HepG2 (cell line): ENCODE results near the gene UNC5CL. TPM values are rescaled to one million over a fixed set of nuclear protein-coding genes. Genes with fewer than 3 reads are reported as not detected.

Experiments used
- ATAC-seq: fragments of 200-7000 bp; cut with Tn5 transposase; 3 replicates; pipeline ENCODE4 v1.9.1; 2020; ENCODE audit warnings: mild to moderate bottlenecking, moderate library complexity
- Bru-seq: library from RNA; stranded (reverse); fragments of 400-500 nt; gene quantifications from one replicate; lab custom pipeline; 2021; lab: Mats Ljungman, UMichigan
- BruChase-seq, 2 experiments: library from RNA; stranded (reverse); fragments of 400-500 nt; gene quantifications; one replicate each; lab custom pipeline; 2021; lab: Mats Ljungman, UMichigan
- BruUV-seq: library from RNA; stranded (reverse); fragments of 400-500 nt; replicated peaks from 2 replicates; lab custom pipeline; 2021; lab: Mats Ljungman, UMichigan
- CTCF ChIA-PET: fragments of 300-600 bp; formaldehyde crosslinking; extraction: SDS; loops from one replicate; lab custom pipeline; 2021; ENCODE audit warnings: low total read pairs, inconsistent platforms, low intra/inter-chr PET ratio; lab: Yijun Ruan, JAX
- POLR2A ChIA-PET: fragments of 350-600 bp; sonication (Branson Sonifier 250); formaldehyde crosslinking; loops from one replicate; lab custom pipeline; 2020; ENCODE audit warnings: antibody characterized with exemption, inconsistent platforms; lab: Yijun Ruan, JAX
- DNase-seq: peaks from one replicate; pipeline ENCODE4 v3.0.0-alpha.2; 2015; ENCODE audit warnings: low spot score
- FAIRE-seq: peaks from 3 replicates; lab custom pipeline; 2011; peaks lifted over from hg19 to GRCh38; lab: Jason Lieb, UNC
- H2AFZ ChIP-seq: one replicate; pipeline ENCODE4 v1.6.1; 2011; ENCODE audit warnings: low read length, inconsistent platforms
- H3K27ac ChIP-seq: fragments of 300-600 bp; 3 replicates; pipeline ENCODE4 v1.8.0; 2011; ENCODE audit warnings: mixed run types, mild to moderate bottlenecking, mixed read lengths, low read length, inconsistent platforms; ENCODE audit not compliant: insufficient read depth; ENCODE audit errors: extremely low read length
- H3K27me3 ChIP-seq, 2 experiments: fragments of 200-600 bp in 1 of 2; 2 replicates in 1 of 2; 3 replicates in 1 of 2; pipeline versions ENCODE4 v1.6.0 to v1.8.0; 2011; ENCODE audit warnings: low read length in 2 of 2, mild to moderate bottlenecking in 2 of 2, moderate library complexity in 2 of 2, inconsistent platforms in 1 of 2; ENCODE audit not compliant: insufficient read depth in 2 of 2, control insufficient read depth in 1 of 2
- H3K36me3 ChIP-seq, 2 experiments: fragments of 200-600 bp in 1 of 2; replicated peaks in 1 of 2; 2 replicates in 1 of 2; 3 replicates in 1 of 2; pipeline versions ENCODE4 v1.5.1 to v1.8.0; 2011; ENCODE audit warnings: low read length in 2 of 2, inconsistent platforms in 1 of 2; ENCODE audit not compliant: insufficient read depth in 2 of 2, control insufficient read depth in 1 of 2
- H3K4me1 ChIP-seq: 2 replicates; pipeline ENCODE4 v1.5.1; 2012; ENCODE audit warnings: low read length, inconsistent platforms; ENCODE audit not compliant: insufficient read depth
- H3K4me2 ChIP-seq: 2 replicates; pipeline ENCODE4 v1.6.0; 2011; ENCODE audit warnings: low read depth, low read length, inconsistent platforms
- H3K4me3 ChIP-seq, 3 experiments: fragments of 200-600 bp in 1 of 3; sonication (generic), shearing (Covaris generic) in 1 of 3; replicated peaks in 1 of 3; 2 replicates each; pipeline ENCODE4 v1.5.1; 2011 to 2016; ENCODE audit warnings: low read length in 3 of 3, inconsistent platforms in 2 of 3, low read depth in 2 of 3, mild to moderate bottlenecking in 2 of 3, control low read depth in 1 of 3, mixed read lengths in 1 of 3; ENCODE audit not compliant: insufficient read depth in 1 of 3
- H3K79me2 ChIP-seq: one replicate; pipeline ENCODE4 v1.6.1; 2011; ENCODE audit warnings: low read length, inconsistent platforms; ENCODE audit not compliant: insufficient read depth
- H3K9ac ChIP-seq: 2 replicates; pipeline ENCODE4 v1.6.0; 2011; ENCODE audit warnings: mild to moderate bottlenecking, low read depth, low read length, inconsistent platforms; ENCODE audit not compliant: insufficient read depth
- H3K9me3 ChIP-seq: 2 replicates; pipeline ENCODE4 v1.5.1; 2012; ENCODE audit warnings: mild to moderate bottlenecking, low read length
- H4K20me1 ChIP-seq: 2 replicates; pipeline ENCODE4 v1.6.0; 2011; ENCODE audit warnings: inconsistent platforms, mild to moderate bottlenecking, low read length, moderate library complexity; ENCODE audit not compliant: insufficient read depth
- E2F2 ChIP-seq: sonication (generic); formaldehyde crosslinking; IDR thresholded peaks from 2 replicates; pipeline ENCODE4 v1.4.0; 2020; ENCODE audit warnings: missing genetic modification reagents, borderline replicate concordance
- FLYWCH1 ChIP-seq: sonication (generic); formaldehyde crosslinking; IDR thresholded peaks from 2 replicates; pipeline ENCODE4 v1.8.1; 2023; ENCODE audit warnings: mild to moderate bottlenecking, missing genetic modification reagents
- GMEB1 ChIP-seq: sonication (generic); formaldehyde crosslinking; IDR thresholded peaks from 2 replicates; pipeline ENCODE4 v1.5.1; 2020; ENCODE audit warnings: missing genetic modification reagents, mild to moderate bottlenecking, borderline replicate concordance
- RBM39 ChIP-seq: fragments of 200-400 bp; formaldehyde crosslinking; IDR thresholded peaks from one replicate; pipeline ENCODE4 v1.6.1; 2018; ENCODE audit warnings: antibody characterized with exemption, mild to moderate bottlenecking, low read depth, low read length; ENCODE audit not compliant: poor library complexity, severe bottlenecking
- REPIN1 ChIP-seq: sonication (generic); formaldehyde crosslinking; IDR thresholded peaks from 2 replicates; pipeline ENCODE4 v1.8.0; 2022; ENCODE audit warnings: missing genetic modification reagents, low read depth, mild to moderate bottlenecking, borderline replicate concordance
- STAG1 ChIP-seq: sonication (generic); formaldehyde crosslinking; IDR thresholded peaks from 2 replicates; pipeline ENCODE4 v1.4.0; 2020; ENCODE audit warnings: missing genetic modification reagents
- XRCC5 ChIP-seq: fragments of 200-400 bp; formaldehyde crosslinking; optimal IDR thresholded peaks from 2 replicates; pipeline ENCODE3; 2017; ENCODE audit warnings: mild to moderate bottlenecking, low read length
- YEATS4 ChIP-seq: sonication (generic); formaldehyde crosslinking; IDR thresholded peaks from 2 replicates; pipeline ENCODE4 v1.4.0; 2020; ENCODE audit warnings: missing genetic modification reagents, borderline replicate concordance
- ZFP82 ChIP-seq: sonication (generic); formaldehyde crosslinking; IDR thresholded peaks from 2 replicates; pipeline ENCODE4 v1.5.1; 2020; ENCODE audit warnings: mild to moderate bottlenecking, missing genetic modification reagents, borderline replicate concordance
- ZNF12 ChIP-seq: sonication (generic); formaldehyde crosslinking; IDR thresholded peaks from 2 replicates; pipeline ENCODE4 v1.5.0; 2020; ENCODE audit warnings: missing genetic modification reagents
- ZNF672 ChIP-seq: sonication (generic); formaldehyde crosslinking; IDR thresholded peaks from 2 replicates; pipeline ENCODE4 v1.8.1; 2022; ENCODE audit warnings: missing genetic modification reagents
- ZNF713 ChIP-seq: sonication (generic); formaldehyde crosslinking; IDR thresholded peaks from 2 replicates; pipeline ENCODE4 v1.4.0; 2020; ENCODE audit warnings: mild to moderate bottlenecking, missing genetic modification reagents
- WGBS: methylation state at CpG from one replicate; pipeline ENCODE4 v1.1.6; 2017; ENCODE audit warnings: low lambda C conversion rate; 5-methylcytosine and 5-hydroxymethylcytosine counted together
- in situ Hi-C: cut with HindIII; loops from 2 replicates; pipeline ENCODE4 v1.10.0; 2017; ENCODE audit warnings: low pct_unique_long_range_greater_than_20kb; ENCODE audit not compliant: extremely low pct_ligation_motif_present
- intact Hi-C: fragments of 100-400 bp; cut with micrococcal nuclease; formaldehyde crosslinking; loops from one replicate; pipeline ENCODE4 v1.10.0; 2022; ENCODE audit not compliant: unreplicated experiment
- long read RNA-seq, 2 experiments: library from RNA in 1 of 2; library from polyadenylated mRNA in 1 of 2; stranded (forward) in 1 of 2; unstranded in 1 of 2; transcript quantifications; one replicate each; pipeline ENCODE4 v2.0.0, GENCODE V29; 2019 to 2022
- polyA minus RNA-seq, 3 experiments: library from RNA; depleted of rRNA, polyadenylated mRNA; stranded (reverse); fragments of >200 nt; gene quantifications; 2 replicates each; pipeline ENCODE4 v1.2.3, GENCODE V29; 2011; ENCODE audit warnings: low replicate concordance in 1 of 3
- polyA plus RNA-seq, 8 experiments: library from polyadenylated mRNA; depleted of rRNA in 3 of 8; stranded (reverse) in 7 of 8; unstranded in 1 of 8; fragments of >200 nt; fragmentation: Illumina TruSeq in 4 of 8; extraction: Trizol in 4 of 8; gene quantifications; 2 replicates each; pipeline versions ENCODE4 v1.2.1 to v1.2.3, GENCODE V29; 2011 to 2016; ENCODE audit warnings: low read depth in 4 of 8, missing spikeins in 1 of 8, mixed read lengths in 1 of 8; ENCODE audit not compliant: insufficient read depth in 1 of 8
- total RNA-seq, 5 experiments: library from RNA; depleted of rRNA; stranded (reverse); fragments of >200 nt; fragmentation: Illumina TruSeq; extraction: Trizol; gene quantifications; 2 replicates each; pipeline ENCODE4 v1.2.3, GENCODE V29; 2016; ENCODE audit warnings: low read depth in 1 of 5

UNC5CL gene
- total RNA-seq (2016; rRNA removed; fragmentation: Illumina TruSeq; extraction: Trizol) (0.87 and 2.4 TPM in 2 replicates), polyA plus RNA-seq (2011; rRNA removed) (2.5 TPM in 2 replicates), polyA minus RNA-seq (2011; rRNA and poly(A)+ RNA removed; ENCODE audit: low replicate concordance) (1.6 TPM in 1 of 2 replicates, not detected in the other), Bru-seq, nascent RNA (percentile 68 among the genes with signal in this experiment), BruChase-seq, experiment 1, labeled RNA remaining after a 6-hour chase (percentile 76 among the genes with signal in this experiment), BruChase-seq, experiment 2, labeled RNA remaining after a 2-hour chase (percentile 86 among the genes with signal in this experiment)
- total RNA-seq (2016; cell fraction: cytosol; rRNA removed; fragmentation: Illumina TruSeq; extraction: Trizol; ENCODE audit: low read depth) = 0.26 and 0.30 TPM in 2 replicates
- total RNA-seq (2016; cell fraction: insoluble cytoplasmic fraction; rRNA removed; fragmentation: Illumina TruSeq; extraction: Trizol) = 1.1 and 2.3 TPM in 2 replicates
- total RNA-seq (2016; cell fraction: membrane; rRNA removed; fragmentation: Illumina TruSeq; extraction: Trizol) = 0.55 and 0.80 TPM in 2 replicates
- 3.5 and 4.1 TPM in 2 replicates for total RNA-seq (2016; cell fraction: nucleus; rRNA removed; fragmentation: Illumina TruSeq; extraction: Trizol)
- 1.00 and 1.4 TPM in 2 replicates for polyA plus RNA-seq (2011; cell fraction: cytosol; rRNA removed)
- 15.4 and 20.4 TPM in 2 replicates for polyA plus RNA-seq (2011; cell fraction: nucleus; rRNA removed)
- 2.4 and 2.5 TPM in 2 replicates for polyA plus RNA-seq (2012)
- polyA plus RNA-seq (2016; cell fraction: cytosol; fragmentation: Illumina TruSeq; extraction: Trizol; ENCODE audit: low read depth) = 0.23 and 0.29 TPM in 2 replicates
- 0.71 and 0.86 TPM in 2 replicates for polyA plus RNA-seq (2016; cell fraction: insoluble cytoplasmic fraction; fragmentation: Illumina TruSeq; extraction: Trizol; ENCODE audit: low read depth)
- polyA plus RNA-seq (2016; cell fraction: membrane; fragmentation: Illumina TruSeq; extraction: Trizol; ENCODE audit: low read depth) = 0.43 and 0.89 TPM in 2 replicates
- polyA plus RNA-seq (2016; cell fraction: nucleus; fragmentation: Illumina TruSeq; extraction: Trizol; ENCODE audit: insufficient read depth, low read depth) = 9.8 and 11.9 TPM in 2 replicates
- polyA minus RNA-seq (2011; cell fraction: cytosol; rRNA and poly(A)+ RNA removed) = 0.35 TPM in 1 of 2 replicates, not detected in the other
- 2.5 and 4.4 TPM in 2 replicates for polyA minus RNA-seq (2011; cell fraction: nucleus; rRNA and poly(A)+ RNA removed)
- long read RNA-seq, experiment 1, partial matches to known transcripts = 0 of 1 reads
- long read RNA-seq, experiment 1, other reads (novel, unspliced or antisense) = 1 of 1 reads
- long read RNA-seq, experiment 2, partial matches to known transcripts = 0 of 3 reads
- long read RNA-seq, experiment 2, other reads (novel, unspliced or antisense) = 3 of 3 reads

- Histone ChIP-seq H3K27me3 (no peaks in the 10 kb centered on the region), H3K9me3 (no peaks in the 10 kb centered on the region), H3K36me3 (no peaks in the 10 kb centered on the region), H3K9ac (peak within 1 kb of the TSS; percentile 73), H2AFZ (no peak within 1 kb of the TSS), H3K79me2 (no peaks in the 10 kb centered on the region), H3K27ac (peak within 1 kb of the TSS; percentile 94), H4K20me1 (no peaks in the 10 kb centered on the region), H3K4me2 (peak within 1 kb of the TSS; percentile 79), H3K4me3 (peak within 1 kb of the TSS in 2 of 3 experiments; percentile 33 to 64; a peak in 2 of 6 replicates), H3K4me1 (peaks cover 78% of the 10 kb centered on the region)
- intact Hi-C loops (no loop called here), in situ Hi-C loops (loop anchor here (25.0 kb wide), 1 partner anchor 702 kb away; no protein-coding TSS in a partner anchor)
- WGBS = 69% methylated on average over 10 of the region's 10 CpGs
- ATAC-seq (peak; percentile 30), FAIRE-seq (peak; percentile 51), DNase-seq (peak; percentile 45)
- ChIA-PET CTCF (interaction anchor here (1.3 to 3.3 kb wide), 3 partner anchors 26 to 144 kb away, joined by 4 to 25 read pairs (median 4); no protein-coding TSS in a partner anchor), POLR2A (interaction anchor here (1.4 to 4.2 kb wide), 10 partner anchors 16 to 81 kb away, joined by 3 to 59 read pairs (median 20); partner anchors contain the start of genes APOBEC2, NFYA and OARD1)
- no TSS peak for BruUV-seq
- TF ChIP-seq ZNF12 (CRISPR knock-in tag) (no peak), YEATS4 (no peak), FLYWCH1 (CRISPR knock-in tag) (no peak), ZNF713 (CRISPR knock-in tag) (no peak), ZNF672 (no peak), GMEB1 (CRISPR knock-in tag) (no peak), E2F2 (CRISPR knock-in tag) (no peak), XRCC5 (peak; percentile 65), REPIN1 (CRISPR knock-in tag) (peak; percentile 49; the same call in 1 of the 2 replicates), ZFP82 (CRISPR knock-in tag) (no peak), RBM39 (no peak), STAG1 (peak; percentile 45)
Measured at GRCh38 chr6:41039060-41039998, at the start of gene UNC5CL. Gene UNC5CL (minus strand): TSS chr6:41039221. CDS start chr6:41035074, 4,147 bp downstream.
